T-helper 9 cell (primary cell): ENCODE measurements around the gene ADGRG2.
"Not testable (repeated sequence)": the region's sequence is repeated elsewhere in the genome, so short reads cannot be mapped to it uniquely, and the experiment has no call there.

ENCODE experiments used
- DNase-seq: peaks from one replicate; pipeline ENCODE4 v3.0.0-alpha.2; 2020

The ADGRG2 gene

DNA sequence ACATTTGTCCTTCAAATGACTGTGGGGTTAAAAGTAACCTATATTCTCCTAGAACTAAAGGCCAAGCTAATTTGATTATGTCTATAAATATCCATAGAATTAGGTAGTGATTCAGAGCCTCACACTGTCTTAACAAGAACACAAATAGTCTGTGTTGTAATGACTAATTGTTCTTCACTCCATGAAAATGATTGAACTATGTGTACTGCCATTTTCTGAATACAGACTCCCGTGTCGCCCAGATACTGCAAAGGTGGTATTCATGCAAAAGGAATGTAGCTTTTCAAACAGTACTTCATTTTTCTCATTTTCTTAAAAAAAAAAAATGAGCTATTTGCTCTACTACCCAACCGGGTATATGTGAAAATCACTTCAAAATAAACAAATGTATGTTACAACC, 127.0 kb downstream of the ADGRG2 start:
- DNase-seq = no peak

DNA sequence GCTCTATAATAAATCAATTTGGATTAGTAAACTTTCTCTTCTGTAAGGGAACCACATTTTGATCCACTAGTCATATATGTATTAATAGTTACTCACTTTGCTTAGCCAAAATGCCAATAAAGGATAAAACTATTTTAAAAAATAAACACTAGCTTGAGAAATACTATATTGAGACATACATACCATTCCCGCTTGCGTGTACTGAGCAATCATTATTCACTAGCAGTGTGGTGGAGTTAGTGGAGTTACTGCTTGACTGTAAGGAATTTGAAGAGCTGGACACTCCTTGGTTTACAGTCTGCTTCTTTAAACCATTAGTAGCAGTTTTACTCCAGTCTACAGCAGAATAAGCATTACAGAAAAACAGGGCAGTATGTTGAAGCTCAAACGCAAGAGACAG, 127.6 kb downstream of the ADGRG2 start:
- DNase-seq = no peak

DNA sequence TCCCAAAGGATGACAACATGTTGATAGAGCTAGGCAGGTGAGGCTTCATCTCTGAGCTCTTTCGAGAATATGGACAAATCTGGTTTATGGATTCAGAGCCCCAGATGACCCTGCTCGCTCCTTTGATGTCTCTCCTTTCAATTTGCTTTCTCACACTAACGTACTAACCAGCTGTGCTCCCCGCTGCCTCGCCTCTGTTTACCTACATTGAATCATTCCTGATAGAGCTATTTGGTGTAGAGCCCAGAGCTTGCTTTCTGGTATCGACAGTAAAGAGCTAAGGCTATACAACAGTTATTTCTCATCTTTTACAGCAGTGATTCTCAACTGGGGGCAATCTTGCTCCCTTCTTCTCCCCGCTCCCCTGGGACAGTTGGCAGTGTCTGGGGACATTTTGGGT, 129.4 kb downstream of the ADGRG2 start:
- no peak for DNase-seq

DNA sequence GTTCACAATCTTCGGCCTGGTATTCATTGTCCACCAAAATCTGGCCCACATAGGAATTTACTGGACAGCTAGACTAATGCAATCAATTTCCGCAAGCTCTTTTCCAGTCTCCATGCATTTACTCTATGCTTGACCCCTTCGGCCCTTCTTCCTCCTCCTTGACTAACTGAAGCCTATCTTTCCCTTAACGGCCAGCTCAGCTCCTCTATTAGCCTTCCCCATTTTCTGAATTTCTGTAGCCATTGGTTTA, 137.2 kb downstream of the ADGRG2 start:
- no peak for DNase-seq

DNA sequence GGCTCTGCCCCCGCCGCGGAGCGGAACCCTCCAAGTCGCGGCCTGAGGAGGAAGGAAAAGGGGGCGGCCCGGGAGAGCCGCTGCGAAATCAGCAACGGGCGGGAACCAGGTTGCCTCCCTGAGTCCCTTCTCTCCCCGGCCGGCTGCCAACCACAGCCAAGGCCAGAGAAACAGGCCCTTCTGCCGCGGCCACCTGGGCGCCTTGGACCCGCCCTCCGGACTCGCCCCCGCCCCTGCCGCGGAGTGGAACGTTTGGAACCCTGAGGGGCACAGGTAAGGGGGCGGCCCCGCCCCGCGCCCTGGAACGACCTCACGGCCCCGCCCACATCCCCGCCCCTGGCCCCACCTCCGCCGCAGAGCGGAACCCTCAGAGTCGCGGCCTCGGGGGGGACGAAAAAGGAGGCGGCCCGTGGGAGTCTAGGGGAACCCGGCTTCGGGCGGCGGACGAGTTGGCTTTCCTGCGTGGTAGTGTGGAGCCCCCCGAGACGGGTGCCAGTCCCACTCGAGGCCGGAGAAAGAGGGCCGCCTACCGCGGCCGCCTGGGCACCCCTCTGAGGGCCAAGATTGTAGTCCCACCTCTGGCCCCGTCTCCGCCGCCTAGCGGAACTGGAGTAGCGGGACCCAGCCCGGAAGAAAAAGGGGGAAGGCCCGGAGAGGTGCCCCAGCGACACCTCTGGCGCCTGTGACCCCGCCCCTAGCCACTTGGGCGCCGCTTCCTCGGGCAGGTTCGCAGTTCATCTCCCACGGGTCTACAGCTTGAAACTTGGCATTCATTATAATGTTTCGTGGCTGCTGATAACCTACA, 137.7 kb downstream of the ADGRG2 start:
- DNase-seq = peak; percentile 83

DNA sequence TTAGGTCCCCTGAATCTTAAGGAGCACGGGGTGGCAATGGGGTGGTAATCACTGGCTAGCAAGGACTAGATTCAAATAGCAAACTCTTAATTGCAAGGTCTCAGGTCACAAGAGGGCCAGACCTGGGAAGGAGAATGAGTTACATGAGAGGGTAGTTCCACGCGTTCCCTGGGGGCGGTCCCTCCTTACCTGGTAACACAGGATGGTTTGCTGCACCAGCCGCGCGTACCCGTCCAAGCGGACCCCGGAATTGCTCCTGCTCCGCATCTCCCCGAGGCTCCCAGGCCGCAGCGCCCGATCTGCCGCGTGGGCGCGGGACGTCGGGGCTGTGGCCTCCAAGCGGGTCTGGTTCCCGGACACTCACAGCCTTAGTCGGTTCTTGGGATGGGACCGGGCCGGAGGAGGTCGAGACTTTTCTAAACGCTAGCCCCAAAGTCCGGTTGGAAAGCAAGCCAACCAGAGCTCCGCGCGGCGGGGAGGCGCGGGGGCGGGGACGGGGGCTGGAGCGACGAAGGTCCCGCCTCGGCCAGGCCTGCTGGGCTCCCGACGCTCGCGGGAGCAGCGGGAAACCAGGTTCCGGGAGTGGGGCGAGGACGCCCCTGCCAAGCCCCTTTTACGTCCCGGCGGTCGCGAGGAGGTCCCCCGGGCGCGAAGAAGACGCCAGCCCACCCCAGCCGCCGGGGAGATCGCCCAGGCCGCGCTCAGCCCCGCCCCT, 138.4 kb downstream of the ADGRG2 start, which contains the start of gene PHKA2:
PHKA2 (minus strand) TSS at position 449 of the 715 bp plus-strand sequence; CDS start at position 267, 182 bp downstream.
- peak; percentile 44 for DNase-seq

DNA sequence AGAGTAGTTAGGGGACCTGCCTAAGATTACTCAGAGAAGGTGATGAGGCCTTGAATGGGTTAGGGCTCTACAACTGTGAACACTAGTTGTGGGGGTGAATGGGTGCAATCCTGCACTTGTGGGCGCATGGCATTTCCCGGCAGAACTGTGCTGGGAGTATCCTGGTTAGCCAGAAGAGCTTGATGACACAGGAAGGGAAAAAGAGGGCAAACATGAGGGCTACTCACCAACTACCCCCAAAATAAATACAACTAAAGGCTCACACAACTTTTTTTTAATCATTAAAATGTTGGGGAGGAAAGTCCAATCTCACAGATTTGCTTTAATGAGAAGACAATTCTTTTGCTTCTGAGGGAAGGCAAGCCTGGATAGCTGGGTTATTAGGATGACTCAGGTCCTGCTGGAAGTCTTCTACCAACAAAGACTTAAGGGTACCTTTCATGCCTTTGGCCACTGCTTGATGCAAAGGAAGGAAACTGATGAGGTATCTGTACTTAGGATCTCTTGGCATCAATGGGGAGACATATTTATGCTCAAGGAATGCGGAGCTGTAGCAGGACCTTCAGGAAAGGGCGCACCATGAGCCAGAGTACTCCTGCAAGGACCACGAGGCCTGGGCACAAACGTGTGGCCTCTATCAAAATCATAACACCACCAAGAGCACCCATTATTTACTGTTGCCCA, 141.0 kb downstream of the ADGRG2 start:
- DNase-seq = no peak

DNA sequence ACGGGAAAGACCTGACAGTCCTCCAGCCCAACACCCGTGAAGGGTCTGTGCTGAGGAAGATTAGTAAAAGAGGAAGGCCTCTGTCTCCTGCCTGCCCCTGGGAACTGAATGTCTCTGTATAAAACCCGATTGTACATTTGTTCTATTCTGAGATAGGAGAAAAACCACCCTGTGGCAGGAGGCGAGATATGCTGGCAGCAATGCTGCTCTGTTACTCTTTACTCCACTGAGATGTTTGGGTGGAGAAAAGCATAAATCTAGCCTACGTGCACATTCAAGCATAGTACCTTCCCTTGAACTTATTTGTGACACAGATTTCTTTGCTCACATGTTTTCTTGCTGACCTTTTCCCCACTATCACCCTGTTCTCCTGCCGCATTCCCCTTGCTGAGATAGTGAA, 142.0 kb downstream of the ADGRG2 start:
- not testable (repeated sequence) for DNase-seq

DNA sequence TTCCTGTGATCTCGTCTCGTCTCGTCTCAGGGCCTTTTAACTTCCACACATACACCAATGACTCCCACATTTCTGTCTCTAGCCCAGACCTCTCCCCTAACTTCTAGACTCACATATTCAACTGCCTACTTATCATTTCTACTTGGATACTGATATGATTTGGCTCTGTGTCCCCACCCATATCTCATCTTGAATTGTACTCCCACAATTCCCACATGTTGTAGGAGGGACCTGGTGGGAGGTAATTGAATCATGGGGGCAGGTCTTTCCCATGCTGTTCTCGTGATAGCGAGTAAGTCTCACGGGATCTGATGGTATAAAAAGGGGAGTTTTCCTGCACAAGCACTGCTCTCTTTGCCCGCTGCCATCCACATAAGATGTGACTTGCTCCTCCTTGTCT, 147.3 kb downstream of the ADGRG2 start:
- DNase-seq = no peak

DNA sequence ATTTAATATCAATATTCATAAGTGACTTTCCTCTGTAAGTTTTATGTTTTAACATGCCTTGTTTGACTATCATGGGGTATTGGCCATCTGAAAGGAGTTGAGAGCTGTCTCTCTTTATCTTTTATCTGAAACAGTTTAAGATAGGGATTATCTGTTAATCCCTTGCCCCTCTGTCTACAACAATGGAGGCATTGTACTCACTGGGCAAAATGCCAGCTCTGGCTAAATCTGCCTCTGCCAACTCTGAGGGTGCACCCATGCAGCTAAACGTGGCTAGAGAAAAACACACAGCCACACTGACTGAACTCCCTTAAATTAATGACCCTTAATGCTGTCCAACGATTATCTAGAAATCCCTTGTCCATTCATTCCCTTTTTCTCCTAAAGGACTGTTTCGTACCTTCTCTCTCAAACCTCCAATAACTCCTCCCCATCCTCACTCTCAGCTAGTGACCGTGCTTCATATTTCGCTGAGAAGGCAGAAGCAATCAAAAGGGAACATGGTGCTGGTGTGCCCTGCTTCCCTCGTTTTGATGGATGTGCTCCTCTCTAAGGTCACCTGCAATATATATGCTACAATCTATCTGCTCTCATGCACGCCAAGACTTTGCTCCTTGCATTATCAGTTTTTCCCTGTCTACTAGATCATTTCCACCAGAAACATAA, 148.6 kb downstream of the ADGRG2 start:
- no peak for DNase-seq

DNA sequence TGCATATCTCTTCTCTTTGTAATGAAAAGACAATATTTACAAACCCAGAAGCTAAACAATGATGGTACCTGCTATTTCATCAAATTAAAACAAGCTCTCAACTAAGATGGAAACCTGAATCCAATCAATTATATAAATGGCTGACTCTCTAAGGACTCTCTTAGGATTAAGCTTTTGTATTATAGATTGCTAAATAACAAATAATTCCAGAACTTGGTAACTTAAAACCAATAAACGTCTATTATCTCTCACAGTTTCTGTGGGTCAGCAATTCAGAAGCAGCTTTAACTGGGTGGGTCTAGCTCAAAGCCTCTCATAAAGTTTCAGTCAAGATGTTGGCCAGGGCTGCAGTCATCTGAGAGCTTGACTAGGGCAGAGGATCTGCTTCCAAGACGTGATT, 150.8 kb downstream of the ADGRG2 start:
- no peak for DNase-seq

DNA sequence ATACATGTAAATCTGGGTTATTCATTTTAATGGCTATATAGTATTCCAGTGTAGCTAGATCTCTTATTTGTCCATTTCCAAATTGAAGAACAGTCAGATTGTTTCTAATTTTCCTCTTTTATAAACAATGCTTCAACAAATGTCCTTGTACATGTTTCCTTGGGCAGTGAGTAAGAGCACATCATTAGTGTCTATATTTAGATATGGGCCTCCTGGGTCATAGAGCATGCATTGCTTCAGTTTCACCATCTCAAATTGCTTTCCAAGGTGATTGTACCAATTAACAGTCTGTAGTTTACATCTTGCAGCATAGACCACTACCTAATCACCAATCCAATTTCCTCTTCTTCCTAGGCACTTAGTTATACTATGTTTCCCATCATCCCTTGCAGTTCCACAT, 151.8 kb downstream of the ADGRG2 start:
- DNase-seq = no peak

DNA sequence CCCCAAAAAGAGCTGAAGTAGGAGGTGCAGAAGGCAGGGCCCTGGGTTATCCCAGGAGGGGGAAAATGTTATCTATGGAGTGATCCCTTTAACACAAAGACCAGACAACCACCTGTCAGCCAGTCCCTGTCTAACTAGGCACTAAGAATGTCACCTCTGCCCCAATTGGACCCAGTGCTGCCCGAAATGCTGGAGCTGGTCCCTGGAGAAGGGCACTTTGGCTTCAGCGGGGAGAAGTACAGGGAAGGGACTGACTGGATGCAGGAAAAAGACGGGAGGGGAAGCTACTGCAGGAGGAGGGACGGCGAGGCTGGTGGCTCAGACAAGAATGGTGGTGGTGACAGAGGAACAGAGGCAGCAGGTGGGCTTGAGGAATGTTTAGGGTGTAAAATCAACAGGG, 155.6 kb downstream of the ADGRG2 start:
- DNase-seq = no peak

DNA sequence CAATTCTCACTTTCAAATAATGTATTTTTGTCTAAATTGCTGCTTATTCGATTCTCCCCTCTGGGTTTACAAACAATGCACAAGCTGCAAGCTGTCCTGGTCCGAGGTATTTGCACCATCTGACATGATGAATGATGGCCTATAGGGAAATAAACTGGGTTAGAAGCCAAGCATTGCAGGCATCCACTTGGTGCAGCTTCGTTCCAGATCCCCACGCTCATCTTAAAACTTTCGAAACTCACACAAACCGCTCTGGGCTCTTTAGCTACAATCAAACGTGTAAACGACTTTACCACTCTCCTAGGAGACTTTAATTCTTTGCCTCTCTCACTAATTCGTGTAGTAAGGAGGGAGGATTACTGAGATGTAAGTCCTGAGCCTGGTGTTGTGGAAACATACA, 157.4 kb downstream of the ADGRG2 start:
- no peak for DNase-seq

DNA sequence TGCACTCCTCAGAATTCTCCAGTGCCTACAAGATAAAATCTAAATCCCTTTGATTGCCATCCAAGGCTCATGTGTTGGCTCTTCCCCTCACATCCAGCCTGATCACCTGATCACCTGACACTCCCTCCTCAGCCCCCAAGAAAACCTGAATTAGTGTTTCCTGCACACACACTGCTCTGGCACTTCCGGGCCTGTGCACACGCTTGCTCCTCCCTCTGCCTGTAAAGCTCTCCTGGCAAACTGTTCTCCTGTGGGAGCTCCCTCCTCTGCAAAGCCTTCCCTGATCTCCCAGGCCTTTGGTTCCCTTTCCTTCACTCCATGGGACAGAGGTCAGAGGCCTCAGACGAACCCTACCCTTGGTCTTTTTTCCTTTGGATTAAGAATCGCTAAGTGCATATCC, 158.2 kb downstream of the ADGRG2 start:
- no peak for DNase-seq

DNA sequence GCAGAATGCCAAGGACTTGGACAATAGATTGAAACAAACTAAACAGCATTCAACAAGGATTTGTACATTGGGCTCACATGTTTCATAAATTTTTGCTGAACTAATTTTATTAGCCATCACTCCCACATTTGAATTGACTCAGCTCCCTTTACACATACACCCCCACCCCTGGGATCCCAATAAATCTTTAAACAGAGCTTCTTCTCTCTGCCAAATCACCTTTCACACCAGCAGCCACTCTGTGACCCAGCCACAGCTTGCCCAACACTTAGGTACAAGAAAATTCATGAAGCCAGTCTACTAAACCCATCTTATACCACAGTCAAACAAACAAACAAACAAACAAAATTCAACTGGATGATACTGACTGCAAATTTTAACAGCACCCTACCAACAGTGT, 159.9 kb downstream of the ADGRG2 start:
- DNase-seq = no peak

DNA sequence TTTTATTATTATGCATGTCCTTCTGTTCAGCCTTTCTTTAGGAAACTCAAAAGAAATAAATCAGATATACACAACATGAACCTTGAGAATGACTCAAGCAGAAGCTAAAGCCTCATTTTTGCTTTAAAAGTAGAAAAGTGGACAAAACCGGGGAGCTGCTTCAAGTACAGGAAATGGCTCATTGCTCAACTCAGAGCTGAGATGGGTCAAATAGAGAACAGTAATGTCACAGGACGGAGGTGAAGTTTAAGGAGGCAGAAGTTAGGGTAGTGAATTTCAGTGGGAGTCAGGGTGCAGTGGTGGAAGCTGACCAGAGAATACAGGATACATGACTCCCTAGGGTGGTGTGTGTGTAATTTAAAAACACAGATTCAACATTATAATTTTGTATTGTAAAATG, 160.6 kb downstream of the ADGRG2 start:
- no peak for DNase-seq

DNA sequence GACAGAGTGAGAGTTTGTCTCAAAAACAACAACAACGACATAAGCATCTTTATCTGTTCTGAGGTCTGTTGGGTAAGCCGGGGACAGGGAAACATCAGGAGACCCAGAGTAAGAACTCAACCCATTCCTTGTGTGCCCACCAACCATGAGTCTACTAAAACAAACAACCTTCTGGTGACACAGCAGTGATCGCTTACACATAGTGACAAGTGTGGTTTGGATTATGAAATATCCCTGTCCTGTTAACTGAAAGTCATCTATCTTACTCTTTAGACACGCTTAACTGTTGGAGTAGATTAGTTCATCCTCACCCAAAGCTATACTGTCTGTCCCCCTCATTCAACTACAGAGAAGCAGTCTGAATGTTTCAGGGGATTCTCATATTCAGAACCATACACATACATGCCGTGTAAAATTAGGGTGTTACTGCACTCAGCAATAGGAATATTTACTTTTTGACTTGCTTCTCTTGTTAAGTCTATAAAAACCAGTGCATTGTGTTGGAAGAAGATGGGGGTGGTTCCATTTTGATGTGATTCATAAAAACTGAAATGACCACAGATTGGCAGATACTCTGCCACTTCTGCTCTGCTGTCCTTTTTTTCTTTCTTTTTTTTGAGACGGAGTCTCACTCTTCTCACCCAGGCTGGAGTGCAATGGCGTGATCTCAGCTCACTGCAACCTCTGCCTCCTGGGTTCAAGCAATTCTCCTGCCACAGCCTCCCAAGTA, 165.8 kb downstream of the ADGRG2 start:
- DNase-seq = no peak

DNA sequence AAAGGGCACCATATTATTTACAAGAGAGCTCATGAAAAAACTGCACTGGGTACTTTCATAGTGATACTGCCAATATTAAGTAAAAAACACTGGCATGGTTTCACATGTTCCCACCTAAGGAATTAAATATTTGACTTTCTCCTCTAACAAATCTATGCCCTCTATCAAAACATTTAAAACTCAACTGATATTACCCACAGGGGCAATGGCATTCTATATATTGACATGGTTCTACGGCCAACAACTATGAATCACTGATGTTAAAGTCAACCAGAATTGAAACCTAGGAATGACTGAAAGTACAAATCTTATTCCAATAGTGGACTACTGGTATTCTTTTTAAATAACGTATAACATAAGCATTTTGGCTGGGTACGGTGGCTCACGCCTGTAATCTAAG, 166.6 kb downstream of the ADGRG2 start:
- no peak for DNase-seq

DNA sequence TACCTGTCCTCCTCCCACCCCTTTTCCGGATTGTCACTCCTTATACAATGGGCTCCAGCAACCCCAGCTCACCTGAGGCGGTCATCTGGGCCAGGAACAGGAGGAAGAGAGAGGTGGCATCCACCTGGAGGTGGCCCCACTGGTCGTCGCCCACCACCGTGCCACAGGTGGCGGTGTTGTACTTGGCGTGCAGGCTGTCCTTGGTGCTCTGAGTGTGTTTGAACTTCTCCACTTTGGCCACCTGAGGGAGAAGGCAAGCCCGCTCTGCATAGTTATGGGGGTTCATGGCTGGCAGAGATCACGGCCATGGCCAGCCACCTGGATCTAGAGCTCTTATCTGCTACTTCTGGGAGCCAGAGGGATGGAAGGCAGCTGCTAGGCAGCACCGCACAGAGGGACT, 171.2 kb downstream of the ADGRG2 start:
- DNase-seq = no peak

DNA sequence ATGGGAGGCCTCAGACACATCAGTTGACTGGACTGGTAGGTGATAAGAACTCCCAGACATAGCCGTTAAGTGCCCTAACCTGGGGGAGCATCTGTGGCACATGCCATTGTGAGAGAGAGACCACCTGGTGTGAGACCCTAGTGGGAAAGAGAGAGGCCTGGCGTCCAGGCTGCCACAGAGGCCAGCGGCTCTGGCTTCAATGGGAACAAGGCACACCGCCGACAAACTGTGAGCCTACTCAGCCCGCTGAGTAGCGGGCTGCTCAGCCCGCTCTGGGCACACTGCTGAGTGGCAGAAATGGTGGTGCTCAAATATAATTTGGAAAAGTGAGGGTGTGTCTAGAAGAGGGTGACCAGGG, 172.3 kb downstream of the ADGRG2 start:
- DNase-seq = no peak

DNA sequence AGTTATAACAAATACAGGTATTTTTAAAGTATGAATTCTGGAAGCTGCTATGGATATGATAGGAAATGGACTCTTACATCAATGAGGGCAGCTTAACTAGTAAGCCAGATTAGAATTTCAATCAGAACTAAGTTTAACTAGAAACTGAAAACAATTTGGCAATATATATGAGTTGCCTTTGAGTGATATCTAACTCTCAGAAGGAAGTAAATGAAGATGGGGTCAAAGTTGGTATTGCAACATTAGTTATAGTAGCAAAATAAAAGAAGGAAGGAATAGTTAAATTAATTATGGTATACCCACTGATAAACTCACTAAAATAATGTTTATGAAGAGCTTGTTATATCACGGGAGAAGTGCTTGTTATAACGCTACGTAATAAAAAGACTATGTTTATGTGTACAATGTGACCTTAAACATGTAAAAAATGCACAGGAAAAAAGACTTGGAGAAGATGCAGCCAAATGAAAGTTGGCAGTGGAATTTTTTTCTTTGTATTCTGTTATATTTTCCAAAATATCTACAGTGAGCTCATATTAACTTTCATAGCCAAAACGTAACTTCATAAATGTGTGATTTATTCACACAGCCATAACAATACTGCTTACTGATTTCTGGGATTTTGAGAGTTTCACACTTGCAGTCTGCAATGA, 172.9 kb downstream of the ADGRG2 start:
- DNase-seq = no peak
